ENCODE measurements around the gene SH2D3C.
A peak's percentile ranks its signal among the peaks of the same experiment; 100 is the strongest.

Gene SH2D3C

DNA sequence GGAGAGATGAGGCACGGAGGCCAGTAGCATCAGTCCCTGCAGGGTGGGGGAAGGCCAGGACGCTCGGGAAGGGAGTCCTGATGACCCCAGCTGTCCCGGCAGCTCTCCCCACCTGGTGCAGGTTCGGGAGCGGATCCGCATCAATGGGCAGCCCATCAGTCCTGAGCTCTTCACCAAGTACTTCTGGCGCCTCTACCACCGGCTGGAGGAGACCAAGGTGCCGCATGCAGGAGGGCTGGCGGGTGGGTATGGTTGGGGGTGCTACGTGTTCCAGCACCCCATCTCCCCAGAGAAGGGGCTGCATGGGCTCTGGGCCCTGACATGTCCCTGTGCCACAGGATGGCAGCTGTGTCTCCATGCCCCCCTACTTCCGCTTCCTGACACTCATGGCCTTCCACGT, 28.4 kb upstream of the SH2D3C start:
- no peak for DNase-seq (ENCODE audit: low read depth in 2 of 2)

- no peak for DNase-seq (ENCODE audit: low read depth in 2 of 2)
Observed at GRCh38 chr9:127805620-127806019, 27.2 kb upstream of the SH2D3C start.

DNA sequence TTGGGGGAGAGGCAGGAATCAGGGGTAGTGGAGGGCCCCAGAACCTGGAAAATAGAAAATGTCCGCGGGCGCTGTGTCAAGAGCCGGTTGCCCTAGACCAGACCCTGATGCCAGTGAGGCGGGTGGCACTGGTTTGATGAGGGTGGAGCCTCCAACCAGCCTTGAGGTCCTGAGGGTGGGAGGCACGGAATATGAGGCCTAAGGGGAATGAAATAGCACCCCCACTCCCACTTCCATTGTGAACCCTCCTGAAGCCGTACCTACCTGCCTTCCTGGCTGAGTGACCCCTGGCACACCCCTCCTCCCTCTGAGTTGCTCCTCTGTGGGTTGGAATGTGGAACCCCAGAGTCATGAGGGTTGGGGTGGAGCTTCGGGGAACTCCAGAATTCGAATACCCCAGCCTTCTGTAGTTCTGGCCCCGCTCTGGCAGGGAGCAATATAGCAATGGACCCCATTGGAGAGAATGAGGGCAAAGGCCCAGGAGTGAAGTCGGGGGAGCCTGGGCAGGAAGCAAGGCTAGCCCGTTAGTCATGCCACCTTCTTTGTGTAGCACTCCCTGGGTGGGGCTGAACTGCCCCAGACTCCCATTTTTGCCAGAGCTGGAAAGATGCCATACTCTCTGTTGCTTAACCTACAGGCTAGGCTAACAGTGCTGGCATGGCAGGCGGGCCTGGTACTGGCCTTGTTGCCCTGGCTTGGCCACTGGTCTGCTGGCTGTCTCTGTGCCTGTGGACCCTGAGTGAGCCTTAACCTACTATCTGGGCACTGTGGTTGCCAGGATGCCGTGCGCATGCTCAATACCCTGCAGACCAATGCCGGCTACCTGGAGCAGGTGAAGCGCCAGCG, 25.3 kb upstream of the SH2D3C start:
- no peak for DNase-seq (ENCODE audit: low read depth in 2 of 2)

- DNase-seq (ENCODE audit: low read depth in 2 of 2): peak; percentile 46 to 72
Observed at GRCh38 chr9:127802576-127803443, 24.3 kb upstream of the SH2D3C start, which contains the start of gene FPGS. Gene FPGS (plus strand): TSS chr9:127802882. CDS start chr9:127802925, 43 bp downstream.

- no peak for DNase-seq (ENCODE audit: low read depth in 2 of 2)
Observed at GRCh38 chr9:127801955-127802575, 23.6 kb upstream of the SH2D3C start.

- no peak for DNase-seq (ENCODE audit: low read depth in 2 of 2)
Observed at GRCh38 chr9:127796852-127797370, 18.4 kb upstream of the SH2D3C start.

DNA sequence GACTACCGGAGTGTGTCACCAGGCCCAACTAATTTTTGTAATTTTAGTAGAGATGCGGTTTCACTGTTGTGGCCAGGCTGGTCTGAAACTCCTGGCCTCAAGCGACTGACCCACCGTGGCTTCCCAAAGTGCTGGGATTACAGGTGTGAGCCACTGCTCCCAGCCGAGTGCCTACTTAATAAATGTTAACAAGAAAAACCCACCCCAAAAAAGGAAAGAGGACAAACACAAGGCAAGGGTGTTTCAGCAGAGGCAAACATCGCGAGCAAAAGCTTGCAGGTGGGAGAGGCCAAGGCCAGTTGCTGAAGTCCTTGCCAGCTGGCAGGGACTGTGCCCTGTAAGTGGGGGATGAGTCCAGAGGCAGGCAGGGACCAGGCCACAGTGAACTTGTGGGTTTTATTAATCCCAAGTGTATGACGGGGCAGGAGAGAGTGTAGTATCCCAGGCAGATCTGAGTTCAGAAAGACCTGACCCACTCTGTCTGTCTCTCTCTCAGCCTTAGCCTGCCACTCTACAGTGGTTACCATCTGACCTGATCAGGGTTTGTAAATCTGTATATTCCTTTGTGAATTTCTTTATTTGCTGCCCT, 17.9 kb upstream of the SH2D3C start:
- no peak for DNase-seq (ENCODE audit: low read depth in 2 of 2)

DNA sequence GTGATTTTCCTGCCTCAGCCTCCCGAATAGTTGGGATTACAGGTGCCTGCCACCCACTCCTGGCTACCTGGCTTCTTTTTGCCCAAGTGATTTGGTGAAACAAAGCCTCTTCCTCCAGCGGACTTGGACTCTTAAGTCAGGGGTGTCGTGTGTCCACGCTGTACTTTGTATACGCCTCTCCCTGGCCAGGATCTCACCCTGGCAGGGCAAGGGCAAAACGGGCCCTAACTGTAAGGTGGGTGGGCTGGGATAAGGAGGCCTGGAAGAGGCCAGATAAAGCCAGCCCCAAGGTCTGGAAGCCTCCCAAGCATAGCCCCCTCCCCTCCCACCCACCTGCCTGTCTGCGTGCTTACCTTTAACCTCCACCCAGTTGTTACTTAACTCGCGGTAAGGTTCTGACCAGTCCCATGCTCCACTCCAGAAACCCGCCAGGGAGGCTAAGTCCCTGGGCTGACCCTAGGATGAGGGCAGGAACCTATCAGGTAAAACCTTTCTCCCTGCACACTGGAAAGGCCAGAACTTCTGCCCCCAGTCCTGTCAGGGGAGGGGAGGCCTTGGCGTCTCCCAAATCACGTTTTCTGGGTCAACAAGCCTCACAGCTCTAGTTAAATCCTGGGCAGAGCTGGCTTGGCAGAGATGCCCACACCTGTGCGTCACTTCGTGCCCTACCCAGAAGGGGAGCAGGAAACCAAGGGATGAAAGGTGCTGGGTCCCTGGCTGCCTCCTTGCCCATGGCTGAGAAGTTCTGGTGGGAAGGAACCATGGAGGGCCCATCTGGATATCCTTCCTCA, 15.7 kb upstream of the SH2D3C start:
- no peak for DNase-seq (ENCODE audit: low read depth in 2 of 2)

- DNase-seq (ENCODE audit: low read depth in 2 of 2): no peak
Observed at GRCh38 chr9:127793093-127793708, 14.7 kb upstream of the SH2D3C start.

DNA sequence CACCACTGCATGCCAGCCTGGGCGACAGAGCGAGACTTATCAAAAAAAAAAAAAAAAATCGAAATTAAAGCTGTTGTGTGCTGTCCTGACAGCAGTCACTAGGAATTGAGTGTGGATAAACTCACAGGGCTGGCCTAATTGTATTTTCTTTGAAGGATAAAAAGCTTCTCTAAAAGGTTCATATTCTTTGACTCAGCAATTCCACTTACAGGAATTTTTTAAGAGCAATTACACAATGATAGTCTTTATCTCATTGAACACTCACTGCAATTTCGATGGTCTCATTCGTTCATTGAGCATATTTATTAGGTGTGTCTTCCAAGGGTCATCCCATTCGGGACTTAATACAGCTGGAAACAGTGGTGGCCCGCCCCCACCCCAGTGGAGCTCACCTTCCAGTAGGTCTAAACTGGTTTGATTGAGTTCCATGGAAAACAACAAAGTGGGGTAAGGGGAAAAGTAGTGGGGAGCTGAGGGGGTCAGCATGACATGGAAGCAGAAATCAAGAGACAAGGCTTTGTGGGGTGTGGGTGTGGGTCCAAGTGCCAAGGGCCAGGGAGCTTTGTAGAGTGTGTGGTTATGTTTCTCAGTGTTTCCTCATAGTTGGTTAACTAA, 14.1 kb upstream of the SH2D3C start:
- no peak for DNase-seq (ENCODE audit: low read depth in 2 of 2)

DNA sequence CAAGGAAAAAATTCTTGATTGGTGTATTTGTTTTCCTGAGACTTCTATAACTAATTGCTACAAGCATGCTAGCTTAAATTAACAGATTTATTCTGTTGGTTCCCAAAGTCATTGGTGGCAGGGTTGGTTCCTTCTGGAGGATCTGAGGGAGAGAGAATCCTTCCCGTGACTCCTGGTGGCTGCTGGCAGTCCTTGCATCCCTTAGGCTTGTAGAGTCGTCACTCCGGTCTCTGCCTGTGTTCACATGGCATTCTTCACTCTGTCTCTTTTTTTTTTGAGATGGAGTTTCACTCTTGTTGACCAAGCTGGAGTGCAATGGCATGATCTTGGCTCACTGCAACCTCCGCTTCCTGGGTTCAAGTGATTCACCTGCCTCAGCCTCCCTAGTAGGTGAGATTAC, 12.6 kb upstream of the SH2D3C start:
- no peak for DNase-seq (ENCODE audit: low read depth in 2 of 2)

- no peak for DNase-seq (ENCODE audit: low read depth in 2 of 2)
Observed at GRCh38 chr9:127790094-127790855, 11.8 kb upstream of the SH2D3C start.

GRCh38 chr9:127789179-127789578, 10.7 kb upstream of the SH2D3C start:
- DNase-seq (ENCODE audit: low read depth in 2 of 2): no peak

GRCh38 chr9:127788337-127789011, 10.0 kb upstream of the SH2D3C start:
- no peak for DNase-seq (ENCODE audit: low read depth in 2 of 2)

- DNase-seq (ENCODE audit: low read depth in 2 of 2): no peak
Observed at GRCh38 chr9:127786773-127787104, 8.3 kb upstream of the SH2D3C start.

DNA sequence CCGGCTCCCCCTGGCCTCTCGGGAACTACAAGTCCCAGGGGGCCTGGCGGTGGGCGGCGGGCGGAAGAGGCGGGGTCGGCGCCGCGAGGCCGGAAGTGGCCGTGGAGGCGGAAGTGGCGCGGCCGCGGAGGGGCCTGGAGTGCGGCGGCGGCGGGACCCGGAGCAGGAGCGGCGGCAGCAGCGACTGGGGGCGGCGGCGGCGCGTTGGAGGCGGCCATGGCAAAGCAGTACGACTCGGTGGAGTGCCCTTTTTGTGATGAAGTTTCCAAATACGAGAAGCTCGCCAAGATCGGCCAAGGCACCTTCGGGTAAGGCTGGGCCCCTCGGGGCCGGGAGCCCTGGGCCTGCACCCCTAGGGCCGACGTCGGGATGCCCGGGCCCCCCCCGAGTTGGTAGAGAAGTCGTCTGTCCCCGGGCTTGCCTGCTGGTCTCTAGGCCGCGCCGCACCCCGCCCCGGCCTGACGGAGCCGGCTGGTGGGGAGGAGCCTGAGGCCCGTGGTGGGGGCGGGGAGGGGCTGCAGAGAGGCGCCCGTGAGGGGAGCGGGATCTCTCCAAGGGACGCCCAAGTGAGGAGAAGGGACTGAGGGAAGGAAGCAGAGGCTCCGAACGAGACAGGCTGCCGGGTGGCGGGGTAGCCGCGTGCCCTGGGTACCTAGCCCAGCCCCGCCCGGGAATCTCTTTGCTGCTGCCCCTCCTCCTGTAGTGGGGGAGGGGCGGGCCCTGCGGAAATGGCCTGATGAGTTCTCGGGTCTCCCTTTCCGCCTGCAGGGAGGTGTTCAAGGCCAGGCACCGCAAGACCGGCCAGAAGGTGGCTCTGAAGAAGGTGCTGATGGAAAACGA, 7.7 kb upstream of the SH2D3C start, which contains the start of gene CDK9:
TSS of gene CDK9 (plus strand) at position 102 of the 840 bp plus-strand sequence. CDS start at position 217, 115 bp downstream.
- peak; percentile 77 to 84 for DNase-seq (ENCODE audit: low read depth in 2 of 2)
